GM12878 (cell line): ENCODE data around the gene FOXO1. TPM values are rescaled to one million over a fixed set of nuclear protein-coding genes. Genes with fewer than 3 reads are reported as not detected.
A peak's percentile ranks its signal among the peaks of the same experiment; 100 is the strongest.

Experiments used
- ATAC-seq: fragments of 200-7000 bp; cut with Tn5 transposase; 3 replicates; pipeline ENCODE4 v1.9.1; 2020; ENCODE audit warnings: mild to moderate bottlenecking, moderate library complexity
- BruUV-seq: library from RNA; stranded (reverse); fragments of 400-500 nt; replicated peaks from 2 replicates; lab custom pipeline; 2021; lab: Mats Ljungman, UMichigan
- CTCF ChIA-PET: fragments of 300-600 bp; sonication (Branson Sonifier 250); formaldehyde crosslinking; extraction: SDS; loops from one replicate; lab custom pipeline; 2021; ENCODE audit warnings: inconsistent platforms; lab: Yijun Ruan, JAX
- POLR2A ChIA-PET: fragments of 350-600 bp; formaldehyde crosslinking; extraction: SDS; loops from one replicate; lab custom pipeline; 2021; ENCODE audit warnings: inconsistent platforms; lab: Charles Lee
- RAD21 ChIA-PET: fragments of 300-600 bp; sonication (Branson Sonifier 250); formaldehyde crosslinking; loops from one replicate; lab custom pipeline; 2023; ENCODE audit warnings: antibody characterized with exemption; ENCODE audit not compliant: unreplicated experiment; lab: Charles Lee
- SMC1A ChIA-PET: fragments of 300-600 bp; sonication (Branson Sonifier 250); formaldehyde crosslinking; loops from one replicate; lab custom pipeline; 2023; ENCODE audit not compliant: unreplicated experiment, uncharacterized antibody; lab: Charles Lee
- DNase-seq: peaks from one replicate; pipeline ENCODE4 v3.0.0-alpha.2; 2011; ENCODE audit warnings: low read depth, low spot score
- FAIRE-seq: peaks from 3 replicates; lab custom pipeline; 2011; peaks lifted over from hg19 to GRCh38; lab: Jason Lieb, UNC
- H2AFZ ChIP-seq: 2 replicates; pipeline ENCODE4 v1.6.0; 2011; ENCODE audit warnings: low read depth, low read length, control low read depth; ENCODE audit not compliant: control insufficient read depth
- H3K27ac ChIP-seq: 2 replicates; pipeline ENCODE4 v1.5.1; 2011; ENCODE audit warnings: control low read depth; ENCODE audit not compliant: control insufficient read depth, insufficient read depth
- H3K27me3 ChIP-seq, 2 experiments: replicated peaks in 1 of 2; 2 replicates each; pipeline versions ENCODE4 v1.6.0 to v1.6.1; 2011; ENCODE audit warnings: low read length in 1 of 2; ENCODE audit not compliant: control insufficient read depth in 2 of 2, insufficient read depth in 2 of 2
- H3K36me3 ChIP-seq, 2 experiments: 2 replicates each; pipeline ENCODE4 v1.5.1; 2011; ENCODE audit warnings: low read length in 1 of 2; ENCODE audit not compliant: control insufficient read depth in 2 of 2, insufficient read depth in 2 of 2
- H3K4me1 ChIP-seq: 2 replicates; pipeline ENCODE4 v1.6.1; 2011; ENCODE audit warnings: mild to moderate bottlenecking, low read length, moderate library complexity, mixed read lengths; ENCODE audit not compliant: control insufficient read depth, insufficient read depth
- H3K4me2 ChIP-seq: 2 replicates; pipeline ENCODE4 v1.6.0; 2011; ENCODE audit warnings: control low read depth; ENCODE audit not compliant: control insufficient read depth, insufficient read depth
- H3K4me3 ChIP-seq: fragments of 200-600 bp; sonication (generic); 2 replicates; pipeline ENCODE4 v1.5.1; 2016
- H3K79me2 ChIP-seq: 2 replicates; pipeline ENCODE4 v1.6.0; 2011; ENCODE audit warnings: low read length; ENCODE audit not compliant: control insufficient read depth, insufficient read depth
- H3K9ac ChIP-seq: 2 replicates; pipeline ENCODE4 v1.8.0; 2011; ENCODE audit warnings: low read length, control low read depth, mixed read lengths; ENCODE audit not compliant: control insufficient read depth, insufficient read depth
- H3K9me3 ChIP-seq: replicated peaks from 3 replicates; pipeline ENCODE4 v1.5.1; 2011; ENCODE audit warnings: mild to moderate bottlenecking, low read length; ENCODE audit not compliant: control insufficient read depth, insufficient read depth
- H4K20me1 ChIP-seq: 2 replicates; pipeline ENCODE4 v1.6.0; 2011; ENCODE audit not compliant: control insufficient read depth, insufficient read depth
- RUNX3 ChIP-seq: IDR thresholded peaks from 2 replicates; pipeline ENCODE4 v1.6.1; 2012; ENCODE audit warnings: low read length, inconsistent platforms
- ZNF592 ChIP-seq: fragments of 450-650 bp; IDR thresholded peaks from 2 replicates; pipeline ENCODE4 v1.6.1; 2017; ENCODE audit warnings: mild to moderate bottlenecking, moderate library complexity
- WGBS: methylation state at CpG from one replicate; pipeline ENCODE4 v1.1.6; 2016; ENCODE audit warnings: low lambda C conversion rate; ENCODE audit not compliant: insufficient replicate concordance, insufficient coverage; ENCODE audit errors: missing lambda C conversion rate; 5-methylcytosine and 5-hydroxymethylcytosine counted together
- in situ Hi-C: fragments of 300-500 bp; cut with MboI; formaldehyde crosslinking; loops from 9 replicates; pipeline ENCODE4 v1.14.3; 2018; ENCODE audit warnings: mixed read lengths
- intact Hi-C: fragments of 100-400 bp; cut with micrococcal nuclease; formaldehyde crosslinking; loops from one replicate; pipeline ENCODE4 v1.14.2; 2022; ENCODE audit not compliant: unreplicated experiment
- polyA plus RNA-seq, 11 experiments: library from polyadenylated mRNA; depleted of rRNA in 4 of 11; unstranded in 6 of 11; stranded (reverse) in 5 of 11; fragments of >200 nt; fragmentation: Nextera tagmentation in 4 of 11; fragmentation: Illumina TruSeq in 1 of 11; extraction: Ambion mirVana in 4 of 11; extraction: Trizol in 1 of 11; gene quantifications; 1 replicate in 1 of 11; 2 replicates in 10 of 11; pipeline versions ENCODE4 v1.2.1 to v1.2.3, GENCODE V29; 2011 to 2016; ENCODE audit warnings: inconsistent platforms in 2 of 11, missing spikeins in 2 of 11, low read depth in 1 of 11
- total RNA-seq, 4 experiments: library from RNA; depleted of rRNA in 3 of 4; stranded (reverse); fragments of >200 nt in 3 of 4; fragmentation: Illumina TruSeq in 1 of 4; extraction: Trizol in 1 of 4; gene quantifications; 2 replicates each; pipeline versions ENCODE4 v1.2.1 to v1.2.3, GENCODE V29; 2013 to 2021

Gene FOXO1
- total and polyA plus RNA-seq, 10 of the 15 experiments (the other 5 are each of a cell fraction or from before 2014, with no cell fraction given) = 0.58 to 8.3 (median 0.88) TPM

DNA sequence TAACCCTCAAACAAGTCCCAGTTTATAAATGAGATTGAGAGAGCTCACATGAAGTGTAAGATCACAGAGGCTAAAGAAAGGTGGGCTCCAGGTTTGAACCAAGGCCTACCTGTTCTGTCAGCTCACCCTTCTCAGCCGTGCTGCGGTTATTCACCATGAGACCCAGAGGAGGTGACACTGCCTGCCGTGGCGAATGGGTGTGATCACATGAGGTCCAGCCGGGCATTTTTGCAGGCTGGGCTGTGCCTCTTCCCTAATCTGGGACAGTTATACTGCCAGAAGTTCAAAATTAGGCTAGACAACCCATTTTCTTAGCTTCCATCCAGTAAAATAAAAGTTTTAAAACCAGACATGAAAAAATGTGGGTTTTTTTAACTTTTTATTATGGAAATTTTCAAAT lies 146.8 kb downstream of the FOXO1 start:
- Histone ChIP-seq H3K27ac (no peak overlapping the region), H3K4me3 (no peak overlapping the region), H4K20me1 (no peaks in the 10 kb centered on the region), H3K9ac (no peak overlapping the region), H3K27me3 (no peaks in the 10 kb centered on the region), H3K4me1 (peaks cover 23% of the 10 kb centered on the region), H2AFZ (no peak overlapping the region), H3K79me2 (no peaks in the 10 kb centered on the region), H3K4me2 (no peak overlapping the region), H3K9me3 (no peaks in the 10 kb centered on the region; the same call in 2 of the 3 replicates), H3K36me3 (no peaks in the 10 kb centered on the region)
- DNase-seq (no peak), ATAC-seq (no peak), FAIRE-seq (no peak)
- CTCF ChIA-PET = interaction anchor here (1.0 kb wide), 1 partner anchor 149 kb away, joined by 3 read pairs; no protein-coding TSS in a partner anchor
- RAD21 ChIA-PET = no interaction called here
- BruUV-seq = no TSS peak
- TF ChIP-seq ZNF592 (no peak), RUNX3 (peak; percentile 37; the same call in 1 of the 2 replicates)
- intact Hi-C loops (loop anchor here (2.0 to 5.0 kb wide), 3 partner anchors 35 to 132 kb away; no protein-coding TSS in a partner anchor), in situ Hi-C loops (loop anchor here (5.0 kb wide), 1 partner anchor 143 kb away; no protein-coding TSS in a partner anchor)
- WGBS = 97% methylated on average over 5 of the region's 5 CpGs
- POLR2A ChIA-PET = interaction anchor here (0.9 kb wide), 1 partner anchor 136 kb away, joined by 3 read pairs; no protein-coding TSS in a partner anchor
- SMC1A ChIA-PET = interaction anchor here (1.0 to 1.4 kb wide), 3 partner anchors 30 to 88 kb away, joined by 3 read pairs; no protein-coding TSS in a partner anchor
